HepG2 (cell line): ENCODE measurements around the gene CDH2. TPM values are rescaled to one million over a fixed set of nuclear protein-coding genes. Genes with fewer than 3 reads are reported as not detected.

Experiments used
- ATAC-seq: fragments of 200-7000 bp; cut with Tn5 transposase; 3 replicates; pipeline ENCODE4 v1.9.1; 2020; ENCODE audit warnings: mild to moderate bottlenecking, moderate library complexity
- BruUV-seq: library from RNA; stranded (reverse); fragments of 400-500 nt; replicated peaks from 2 replicates; lab custom pipeline; 2021; lab: Mats Ljungman, UMichigan
- CTCF ChIA-PET: fragments of 300-600 bp; formaldehyde crosslinking; extraction: SDS; loops from one replicate; lab custom pipeline; 2021; ENCODE audit warnings: low total read pairs, inconsistent platforms, low intra/inter-chr PET ratio; lab: Yijun Ruan, JAX
- POLR2A ChIA-PET: fragments of 350-600 bp; sonication (Branson Sonifier 250); formaldehyde crosslinking; loops from one replicate; lab custom pipeline; 2020; ENCODE audit warnings: antibody characterized with exemption, inconsistent platforms; lab: Yijun Ruan, JAX
- DNase-seq: peaks from one replicate; pipeline ENCODE4 v3.0.0-alpha.2; 2015; ENCODE audit warnings: low spot score
- FAIRE-seq: peaks from 3 replicates; lab custom pipeline; 2011; peaks lifted over from hg19 to GRCh38; lab: Jason Lieb, UNC
- H2AFZ ChIP-seq: one replicate; pipeline ENCODE4 v1.6.1; 2011; ENCODE audit warnings: low read length, inconsistent platforms
- H3K27ac ChIP-seq: fragments of 300-600 bp; 3 replicates; pipeline ENCODE4 v1.8.0; 2011; ENCODE audit warnings: mixed run types, mild to moderate bottlenecking, mixed read lengths, low read length, inconsistent platforms; ENCODE audit not compliant: insufficient read depth; ENCODE audit errors: extremely low read length
- H3K27me3 ChIP-seq, 2 experiments: fragments of 200-600 bp in 1 of 2; 2 replicates in 1 of 2; 3 replicates in 1 of 2; pipeline versions ENCODE4 v1.6.0 to v1.8.0; 2011; ENCODE audit warnings: low read length in 2 of 2, mild to moderate bottlenecking in 2 of 2, moderate library complexity in 2 of 2, inconsistent platforms in 1 of 2; ENCODE audit not compliant: insufficient read depth in 2 of 2, control insufficient read depth in 1 of 2
- H3K36me3 ChIP-seq, 2 experiments: fragments of 200-600 bp in 1 of 2; replicated peaks in 1 of 2; 2 replicates in 1 of 2; 3 replicates in 1 of 2; pipeline versions ENCODE4 v1.5.1 to v1.8.0; 2011; ENCODE audit warnings: low read length in 2 of 2, inconsistent platforms in 1 of 2; ENCODE audit not compliant: insufficient read depth in 2 of 2, control insufficient read depth in 1 of 2
- H3K4me1 ChIP-seq: 2 replicates; pipeline ENCODE4 v1.5.1; 2012; ENCODE audit warnings: low read length, inconsistent platforms; ENCODE audit not compliant: insufficient read depth
- H3K4me2 ChIP-seq: 2 replicates; pipeline ENCODE4 v1.6.0; 2011; ENCODE audit warnings: low read depth, low read length, inconsistent platforms
- H3K4me3 ChIP-seq, 3 experiments: fragments of 200-600 bp in 1 of 3; sonication (generic), shearing (Covaris generic) in 1 of 3; replicated peaks in 1 of 3; 2 replicates each; pipeline ENCODE4 v1.5.1; 2011 to 2016; ENCODE audit warnings: low read length in 3 of 3, inconsistent platforms in 2 of 3, low read depth in 2 of 3, mild to moderate bottlenecking in 2 of 3, control low read depth in 1 of 3, mixed read lengths in 1 of 3; ENCODE audit not compliant: insufficient read depth in 1 of 3
- H3K79me2 ChIP-seq: one replicate; pipeline ENCODE4 v1.6.1; 2011; ENCODE audit warnings: low read length, inconsistent platforms; ENCODE audit not compliant: insufficient read depth
- H3K9ac ChIP-seq: 2 replicates; pipeline ENCODE4 v1.6.0; 2011; ENCODE audit warnings: mild to moderate bottlenecking, low read depth, low read length, inconsistent platforms; ENCODE audit not compliant: insufficient read depth
- H3K9me3 ChIP-seq: 2 replicates; pipeline ENCODE4 v1.5.1; 2012; ENCODE audit warnings: mild to moderate bottlenecking, low read length
- H4K20me1 ChIP-seq: 2 replicates; pipeline ENCODE4 v1.6.0; 2011; ENCODE audit warnings: inconsistent platforms, mild to moderate bottlenecking, low read length, moderate library complexity; ENCODE audit not compliant: insufficient read depth
- AKAP8 ChIP-seq: sonication (generic); formaldehyde crosslinking; IDR thresholded peaks from 2 replicates; pipeline ENCODE4 v1.5.1; 2020; ENCODE audit warnings: mild to moderate bottlenecking, missing genetic modification reagents
- BCL6 ChIP-seq: IDR thresholded peaks from 2 replicates; pipeline ENCODE4 v1.6.1; 2016; ENCODE audit warnings: missing genetic modification reagents, missing compliant biosample characterization
- FLYWCH1 ChIP-seq: sonication (generic); formaldehyde crosslinking; IDR thresholded peaks from 2 replicates; pipeline ENCODE4 v1.8.1; 2023; ENCODE audit warnings: mild to moderate bottlenecking, missing genetic modification reagents
- GLMP ChIP-seq: sonication (generic); formaldehyde crosslinking; IDR thresholded peaks from 2 replicates; pipeline ENCODE4 v1.9.0; 2021; ENCODE audit warnings: missing genetic modification reagents, mild to moderate bottlenecking, borderline replicate concordance
- HOMEZ ChIP-seq: IDR thresholded peaks from 2 replicates; pipeline ENCODE4 v1.6.1; 2016; ENCODE audit warnings: low read depth
- NR2F6 ChIP-seq, 2 experiments: IDR thresholded peaks; 2 replicates each; pipeline ENCODE4 v1.6.1; 2016; ENCODE audit warnings: antibody characterized with exemption in 1 of 2, mild to moderate bottlenecking in 1 of 2
- RBM22 ChIP-seq: fragments of 200-400 bp; formaldehyde crosslinking; optimal IDR thresholded peaks from 2 replicates; pipeline ENCODE3; 2017; ENCODE audit warnings: mild to moderate bottlenecking, low read length, moderate library complexity
- TERF1 ChIP-seq: sonication (generic); formaldehyde crosslinking; IDR thresholded peaks from 2 replicates; pipeline ENCODE4 v1.8.0; 2022; ENCODE audit warnings: mild to moderate bottlenecking, missing genetic modification reagents, moderate library complexity
- ZBTB4 ChIP-seq: sonication (generic); formaldehyde crosslinking; IDR thresholded peaks from 2 replicates; pipeline ENCODE4 v1.4.0; 2020; ENCODE audit warnings: missing genetic modification reagents, mild to moderate bottlenecking, borderline replicate concordance
- ZFY ChIP-seq: sonication (generic); formaldehyde crosslinking; IDR thresholded peaks from 2 replicates; pipeline ENCODE4 v1.4.0; 2020; ENCODE audit warnings: missing genetic modification reagents
- ZNF10 ChIP-seq: sonication (generic); formaldehyde crosslinking; IDR thresholded peaks from 2 replicates; pipeline ENCODE4 v1.4.0; 2020; ENCODE audit warnings: mild to moderate bottlenecking, low read depth, missing genetic modification reagents, borderline replicate concordance
- WGBS: methylation state at CpG from one replicate; pipeline ENCODE4 v1.1.6; 2017; ENCODE audit warnings: low lambda C conversion rate; 5-methylcytosine and 5-hydroxymethylcytosine counted together
- in situ Hi-C: cut with HindIII; loops from 2 replicates; pipeline ENCODE4 v1.10.0; 2017; ENCODE audit warnings: low pct_unique_long_range_greater_than_20kb; ENCODE audit not compliant: extremely low pct_ligation_motif_present
- intact Hi-C: fragments of 100-400 bp; cut with micrococcal nuclease; formaldehyde crosslinking; loops from one replicate; pipeline ENCODE4 v1.10.0; 2022; ENCODE audit not compliant: unreplicated experiment
- polyA plus RNA-seq, 8 experiments: library from polyadenylated mRNA; depleted of rRNA in 3 of 8; stranded (reverse) in 7 of 8; unstranded in 1 of 8; fragments of >200 nt; fragmentation: Illumina TruSeq in 4 of 8; extraction: Trizol in 4 of 8; gene quantifications; 2 replicates each; pipeline versions ENCODE4 v1.2.1 to v1.2.3, GENCODE V29; 2011 to 2016; ENCODE audit warnings: low read depth in 4 of 8, missing spikeins in 1 of 8, mixed read lengths in 1 of 8; ENCODE audit not compliant: insufficient read depth in 1 of 8
- total RNA-seq, 5 experiments: library from RNA; depleted of rRNA; stranded (reverse); fragments of >200 nt; fragmentation: Illumina TruSeq; extraction: Trizol; gene quantifications; 2 replicates each; pipeline ENCODE4 v1.2.3, GENCODE V29; 2016; ENCODE audit warnings: low read depth in 1 of 5

CDH2 gene
- total and polyA plus RNA-seq, 2 of the 13 experiments (the other 11 are each of a cell fraction or from before 2014, with no cell fraction given), result 18.6 to 36.1 TPM

GRCh38 chr18:28063271-28063761, 113.6 kb downstream of the CDH2 start:
- POLR2A ChIA-PET, result no interaction called here
- no peak overlapping the region for H2AFZ ChIP-seq
- in situ Hi-C loops, result no loop called here
- no peak for ATAC-seq
- FAIRE-seq, result no peak
- no peak for DNase-seq
- CTCF ChIA-PET, result no interaction called here
- no TSS peak for BruUV-seq
- no peak overlapping the region for H3K27ac ChIP-seq
- no peak overlapping the region for H3K9ac ChIP-seq
- intact Hi-C loops, result no loop called here
- H4K20me1 ChIP-seq, result no peaks in the 10 kb centered on the region
- no peaks in the 10 kb centered on the region for H3K9me3 ChIP-seq
- H3K79me2 ChIP-seq, result no peaks in the 10 kb centered on the region
- no peaks in the 10 kb centered on the region for H3K27me3 ChIP-seq
- WGBS, result 91% methylated on average over 2 of the region's 2 CpGs
- no peak overlapping the region for H3K4me3 ChIP-seq
- H3K4me2 ChIP-seq, result no peak overlapping the region
- TF ChIP-seq ZNF10 (CRISPR knock-in tag) (no peak), ZBTB4 (CRISPR knock-in tag) (no peak), FLYWCH1 (no peak), BCL6 (CRISPR knock-in tag) (no peak)
- H3K36me3 ChIP-seq, result peaks cover 0 to 1% of the 10 kb centered on the region in 2 experiments; a peak in 1 of 5 replicates
- H3K4me1 ChIP-seq, result peaks cover 26% of the 10 kb centered on the region

GRCh38 chr18:28062443-28062842, 114.5 kb downstream of the CDH2 start:
- DNase-seq, result no peak
- Histone ChIP-seq H3K4me1 (peaks cover 20% of the 10 kb centered on the region), H3K27me3 (no peaks in the 10 kb centered on the region), H2AFZ (no peak overlapping the region), H4K20me1 (no peaks in the 10 kb centered on the region), H3K79me2 (no peaks in the 10 kb centered on the region), H3K9me3 (no peaks in the 10 kb centered on the region), H3K4me2 (no peak overlapping the region), H3K4me3 (no peak overlapping the region), H3K9ac (no peak overlapping the region), H3K27ac (no peak overlapping the region), H3K36me3 (peaks cover 0 to 1% of the 10 kb centered on the region in 2 experiments; a peak in 1 of 5 replicates)
- ATAC-seq, result no peak
- intact Hi-C loops, result no loop called here
- WGBS, result 91% methylated on average over 4 of the region's 4 CpGs
- in situ Hi-C loops, result no loop called here
- ChIA-PET POLR2A (no interaction called here), CTCF (no interaction called here)
- BruUV-seq, result no TSS peak
- FAIRE-seq, result no peak
- TF ChIP-seq GLMP (CRISPR knock-in tag) (no peak), TERF1 (CRISPR knock-in tag) (no peak), RBM22 (no peak), AKAP8 (CRISPR knock-in tag) (no peak), ZFY (CRISPR knock-in tag) (no peak), HOMEZ (CRISPR knock-in tag) (no peak), NR2F6 (IDR thresholded peaks at IDR 0.05) (no peak), NR2F6 (CRISPR knock-in tag; IDR thresholded peaks at IDR 0.05) (no peak)
